Measurements from ENCODE around the gene STXBP6.

GRCh38 chr14:24895622-24896021 is 154.3 kb downstream of the STXBP6 start:
- TF ChIP-seq CTCF (conservative IDR thresholded peaks at IDR 0.05; ENCODE audit: low read depth, low read length): no peak
- no peak for TF ChIP-seq EZH2 (IDR thresholded peaks at IDR 0.05; ENCODE audit: borderline replicate concordance, low read depth, low read length, poor library complexity, severe bottlenecking)
